DOHH2 (cell line): ENCODE data around the gene RBP7.

Experiments used
- H3F3A ChIP-seq: fragments of 200-600 bp; sonication (generic), shearing (Covaris generic); 2 replicates; pipeline ENCODE4 v1.6.0; 2016; ENCODE audit warnings: antibody characterized with exemption, mild to moderate bottlenecking; ENCODE audit not compliant: control insufficient read depth, insufficient read depth
- H3K27ac ChIP-seq: fragments of 200-600 bp; sonication (generic); 2 replicates; pipeline ENCODE4 v1.5.1; 2014; ENCODE audit warnings: low read depth, mild to moderate bottlenecking, low read length, moderate library complexity
- H3K27me3 ChIP-seq: fragments of 200-600 bp; sonication (generic); 2 replicates; pipeline ENCODE4 v1.6.1; 2014; ENCODE audit warnings: mild to moderate bottlenecking, low read length, mixed read lengths; ENCODE audit not compliant: control insufficient read depth
- H3K36me3 ChIP-seq: fragments of 200-600 bp; sonication (generic); 2 replicates; pipeline ENCODE4 v1.6.1; 2014; ENCODE audit warnings: mild to moderate bottlenecking, low read length, moderate library complexity, mixed read lengths; ENCODE audit not compliant: control insufficient read depth
- H3K4me1 ChIP-seq: fragments of 200-600 bp; sonication (generic); 2 replicates; pipeline ENCODE4 v1.6.1; 2014; ENCODE audit warnings: mild to moderate bottlenecking, low read length, mixed read lengths; ENCODE audit not compliant: control insufficient read depth
- H3K4me2 ChIP-seq: fragments of 200-600 bp; sonication (generic); 2 replicates; pipeline ENCODE4 v1.6.0; 2014; ENCODE audit warnings: mild to moderate bottlenecking, low read length, moderate library complexity
- H3K4me3 ChIP-seq: fragments of 200-600 bp; sonication (generic); 2 replicates; pipeline ENCODE4 v1.5.1; 2014; ENCODE audit warnings: mild to moderate bottlenecking, low read length, mixed read lengths
- H3K79me2 ChIP-seq: fragments of 200-600 bp; sonication (generic); 2 replicates; pipeline ENCODE4 v1.6.1; 2014; ENCODE audit warnings: mild to moderate bottlenecking, low read length, mixed read lengths; ENCODE audit not compliant: control insufficient read depth
- H3K9me2 ChIP-seq: fragments of 200-600 bp; sonication (generic); replicated peaks from 2 replicates; pipeline ENCODE4 v1.6.1; 2014; ENCODE audit warnings: mild to moderate bottlenecking, low read length, mixed read lengths; ENCODE audit not compliant: control insufficient read depth
- H3K9me3 ChIP-seq: fragments of 200-600 bp; sonication (generic); 2 replicates; pipeline ENCODE4 v1.6.1; 2014; ENCODE audit warnings: antibody characterized with exemption, low read length, mixed read lengths; ENCODE audit not compliant: control insufficient read depth, insufficient read depth
- H4K20me1 ChIP-seq: fragments of 200-600 bp; sonication (generic); 2 replicates; pipeline ENCODE4 v1.6.0; 2014; ENCODE audit warnings: low read depth, mild to moderate bottlenecking, antibody characterized with exemption, low read length, moderate library complexity; ENCODE audit not compliant: control insufficient read depth, insufficient read depth
- EZH2phosphoT487 ChIP-seq: fragments of 200-600 bp; sonication (generic); IDR thresholded peaks from 2 replicates; pipeline ENCODE4 v1.6.1; 2017; ENCODE audit warnings: borderline replicate concordance, mild to moderate bottlenecking, antibody characterized with exemption, low read length, moderate library complexity, mixed read lengths
- TF ChIP-seq, protein P1 (sequence below): fragments of 200-600 bp; sonication (generic); IDR thresholded peaks from one replicate; pipeline ENCODE4 v1.5.1; 2014; ENCODE audit warnings: antibody characterized with exemption, mild to moderate bottlenecking, low read depth, low read length; ENCODE audit not compliant: poor library complexity, severe bottlenecking

RBP7 gene

DNA sequence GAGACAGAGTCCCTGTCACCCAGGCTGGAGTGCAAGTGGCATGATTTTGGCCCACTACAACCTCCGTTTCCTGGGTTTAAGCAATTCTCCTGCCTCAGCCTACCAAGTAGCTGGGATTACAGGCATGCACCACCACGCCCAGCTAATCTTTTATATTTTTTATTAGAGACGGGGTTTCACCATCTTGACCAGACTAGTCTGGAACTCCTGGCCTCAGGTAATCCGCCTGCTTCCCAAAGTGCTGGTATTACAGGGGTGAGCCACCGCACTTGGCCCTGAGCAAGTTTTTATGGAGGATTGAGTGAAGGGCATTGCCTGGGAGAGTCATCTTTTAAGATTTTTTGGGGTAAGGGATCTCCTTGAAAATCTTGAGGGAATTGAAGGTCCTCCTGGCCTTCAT, 64.2 kb downstream of the RBP7 start:
- no peaks in the 10 kb centered on the region for H3F3A ChIP-seq
- no peaks in the 10 kb centered on the region for H3K4me1 ChIP-seq
- H3K27me3 ChIP-seq, result no peaks in the 10 kb centered on the region
- TF ChIP-seq, protein P1, sequence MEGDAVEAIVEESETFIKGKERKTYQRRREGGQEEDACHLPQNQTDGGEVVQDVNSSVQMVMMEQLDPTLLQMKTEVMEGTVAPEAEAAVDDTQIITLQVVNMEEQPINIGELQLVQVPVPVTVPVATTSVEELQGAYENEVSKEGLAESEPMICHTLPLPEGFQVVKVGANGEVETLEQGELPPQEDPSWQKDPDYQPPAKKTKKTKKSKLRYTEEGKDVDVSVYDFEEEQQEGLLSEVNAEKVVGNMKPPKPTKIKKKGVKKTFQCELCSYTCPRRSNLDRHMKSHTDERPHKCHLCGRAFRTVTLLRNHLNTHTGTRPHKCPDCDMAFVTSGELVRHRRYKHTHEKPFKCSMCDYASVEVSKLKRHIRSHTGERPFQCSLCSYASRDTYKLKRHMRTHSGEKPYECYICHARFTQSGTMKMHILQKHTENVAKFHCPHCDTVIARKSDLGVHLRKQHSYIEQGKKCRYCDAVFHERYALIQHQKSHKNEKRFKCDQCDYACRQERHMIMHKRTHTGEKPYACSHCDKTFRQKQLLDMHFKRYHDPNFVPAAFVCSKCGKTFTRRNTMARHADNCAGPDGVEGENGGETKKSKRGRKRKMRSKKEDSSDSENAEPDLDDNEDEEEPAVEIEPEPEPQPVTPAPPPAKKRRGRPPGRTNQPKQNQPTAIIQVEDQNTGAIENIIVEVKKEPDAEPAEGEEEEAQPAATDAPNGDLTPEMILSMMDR, result no peak
- TF ChIP-seq EZH2phosphoT487, result no peak
- peaks cover 29% of the 10 kb centered on the region for H3K79me2 ChIP-seq
- H3K4me3 ChIP-seq, result no peak overlapping the region
- H3K36me3 ChIP-seq, result no peaks in the 10 kb centered on the region
- no peaks in the 10 kb centered on the region for H4K20me1 ChIP-seq
- no peaks in the 10 kb centered on the region for H3K9me2 ChIP-seq
- no peak overlapping the region for H3K4me2 ChIP-seq
- no peaks in the 10 kb centered on the region for H3K9me3 ChIP-seq
- no peak overlapping the region for H3K27ac ChIP-seq

DNA sequence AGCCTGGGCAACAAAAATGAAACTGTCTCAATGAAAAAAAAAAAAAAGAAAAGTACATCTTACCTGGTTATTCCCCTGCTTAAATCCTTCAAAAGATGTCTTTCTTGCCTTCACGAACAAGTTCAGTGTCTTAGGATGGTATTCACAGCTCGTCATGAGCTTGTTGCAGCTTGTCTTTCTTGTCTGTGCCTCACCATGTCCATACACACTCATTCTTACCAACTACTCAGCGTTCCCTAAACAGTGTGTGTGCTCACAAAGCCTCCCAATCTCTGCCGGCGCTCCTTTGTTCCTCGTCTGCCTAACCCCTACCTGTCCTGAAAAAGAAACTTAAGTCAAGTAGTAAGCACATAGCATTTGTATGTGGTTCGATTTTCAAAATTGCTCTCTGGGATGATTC, 66.8 kb downstream of the RBP7 start:
- H3K79me2 ChIP-seq, result peaks cover 23% of the 10 kb centered on the region
- H4K20me1 ChIP-seq, result 0 out of 2 replicates have a peak, but pooled peaks cover 4% of the 10 kb centered on the region
- H3K27me3 ChIP-seq, result no peaks in the 10 kb centered on the region
- no peak overlapping the region for H3K4me2 ChIP-seq
- H3K9me3 ChIP-seq, result no peaks in the 10 kb centered on the region
- no peaks in the 10 kb centered on the region for H3K9me2 ChIP-seq
- TF ChIP-seq, protein P1, result no peak
- TF ChIP-seq EZH2phosphoT487, result no peak
- no peaks in the 10 kb centered on the region for H3K36me3 ChIP-seq
- H3F3A ChIP-seq, result no peaks in the 10 kb centered on the region
- H3K4me3 ChIP-seq, result no peak overlapping the region
- peaks cover 6% of the 10 kb centered on the region for H3K4me1 ChIP-seq
- H3K27ac ChIP-seq, result no peak overlapping the region

DNA sequence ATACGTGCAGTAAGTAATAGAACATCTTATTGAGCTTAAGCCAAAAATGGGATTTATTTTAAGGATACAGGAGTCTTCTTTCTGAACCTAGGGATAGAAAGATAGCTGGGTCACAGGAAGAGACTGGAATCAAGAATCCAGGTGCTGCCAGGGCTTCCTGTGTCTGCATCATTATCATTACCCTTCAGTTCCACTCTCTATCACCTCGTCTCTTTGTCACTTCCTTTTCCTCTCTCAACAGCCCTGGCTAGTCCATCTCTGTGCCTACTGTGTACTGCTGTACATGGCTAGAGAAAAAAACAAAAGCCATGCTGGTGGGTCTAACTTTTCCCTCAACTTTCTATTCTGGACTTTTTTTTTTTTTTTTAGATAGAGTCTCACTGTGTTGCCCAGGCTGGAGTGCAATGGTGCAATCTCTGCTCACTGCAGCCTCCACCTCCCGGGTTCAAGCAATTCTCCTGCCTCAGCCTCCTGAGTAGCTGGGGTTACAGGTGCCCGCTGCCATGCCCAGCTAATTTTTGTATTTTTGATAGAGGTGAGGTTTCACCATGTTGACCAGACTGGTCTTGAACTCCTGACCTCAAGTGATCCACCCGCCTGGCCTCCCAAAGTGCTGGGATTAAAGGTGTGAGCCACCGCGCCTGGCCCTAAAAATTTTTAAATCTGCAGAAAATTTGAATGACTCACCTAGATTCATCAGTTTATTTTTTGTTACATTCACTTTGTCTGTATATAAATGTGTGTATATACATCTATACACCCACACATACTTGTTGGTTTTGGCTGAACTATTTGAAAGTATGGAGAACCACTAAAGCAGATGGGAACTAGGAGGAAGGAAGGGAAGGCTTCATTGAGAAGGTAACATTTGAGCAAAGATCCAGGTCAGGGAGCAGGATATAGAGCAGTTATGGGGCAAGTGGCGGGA, 67.7 kb downstream of the RBP7 start:
- H3K27me3 ChIP-seq, result no peaks in the 10 kb centered on the region
- H3K9me3 ChIP-seq, result no peaks in the 10 kb centered on the region
- peaks cover 6% of the 10 kb centered on the region for H3K4me1 ChIP-seq
- peaks cover 22% of the 10 kb centered on the region for H3K79me2 ChIP-seq
- no peak overlapping the region for H3K4me3 ChIP-seq
- TF ChIP-seq, protein P1, result no peak
- TF ChIP-seq EZH2phosphoT487, result no peak
- H3K36me3 ChIP-seq, result no peaks in the 10 kb centered on the region
- H3K27ac ChIP-seq, result no peak overlapping the region
- H3K9me2 ChIP-seq, result no peaks in the 10 kb centered on the region
- H4K20me1 ChIP-seq, result 0 out of 2 replicates have a peak, but pooled peaks cover 4% of the 10 kb centered on the region
- no peak overlapping the region for H3K4me2 ChIP-seq
- H3F3A ChIP-seq, result no peaks in the 10 kb centered on the region
